Small intestine (tissue), 7 donors: ENCODE measurements around the gene DENND1A. TPM values are rescaled to one million over a fixed set of nuclear protein-coding genes. Genes with fewer than 3 reads are reported as not detected.
"Not testable (repeated sequence)": the region's sequence is repeated elsewhere in the genome, so short reads cannot be mapped to it uniquely, and the experiment has no call there.

Source experiments
- DNase-seq, 2 donors: peaks; one replicate each; pipeline versions ENCODE4 v3.0.0 to v3.0.0-alpha.2; 2013
- FAIRE-seq: peaks from 2 replicates; lab custom pipeline; 2012; peaks lifted over from hg19 to GRCh38; lab: Jason Lieb, UNC
- H3K27ac ChIP-seq, 3 donors: one replicate each; pipeline ENCODE4 v1.5.1; 2013; ENCODE audit warnings: low read length in 2 of 3, mild to moderate bottlenecking in 2 of 3, control low read depth in 1 of 3, inconsistent platforms in 1 of 3, low read depth in 1 of 3, moderate library complexity in 1 of 3
- H3K27me3 ChIP-seq, 3 donors: one replicate each; pipeline ENCODE4 v1.6.1; 2013; ENCODE audit warnings: low read length in 3 of 3, inconsistent platforms in 1 of 3; ENCODE audit not compliant: control insufficient read depth in 3 of 3, insufficient read depth in 3 of 3
- H3K36me3 ChIP-seq, 3 donors: one replicate each; pipeline ENCODE4 v1.6.1; 2013; ENCODE audit warnings: low read length in 3 of 3, inconsistent platforms in 1 of 3, low read depth in 1 of 3, mild to moderate bottlenecking in 1 of 3, moderate library complexity in 1 of 3; ENCODE audit not compliant: control insufficient read depth in 3 of 3, insufficient read depth in 2 of 3
- H3K4me1 ChIP-seq, 3 donors: one replicate each; pipeline ENCODE4 v1.6.1; 2013; ENCODE audit warnings: low read length in 2 of 3, inconsistent platforms in 1 of 3, low read depth in 1 of 3, mild to moderate bottlenecking in 1 of 3, moderate library complexity in 1 of 3; ENCODE audit not compliant: control insufficient read depth in 3 of 3, insufficient read depth in 2 of 3
- H3K4me3 ChIP-seq, 3 donors: one replicate each; pipeline ENCODE4 v1.5.1; 2013; ENCODE audit warnings: low read length in 3 of 3, control low read depth in 1 of 3, inconsistent platforms in 1 of 3, low read depth in 1 of 3, mild to moderate bottlenecking in 1 of 3, moderate library complexity in 1 of 3
- H3K9me3 ChIP-seq, 2 donors: one replicate each; pipeline ENCODE4 v1.6.1; 2013; ENCODE audit warnings: low read depth in 1 of 2, low read length in 1 of 2; ENCODE audit not compliant: control insufficient read depth in 2 of 2, insufficient read depth in 1 of 2
- WGBS, 3 donors: extraction: QIAGEN DNeasy Blood & Tissue Kit; methylation state at CpG; one replicate each; pipeline ENCODE4 v1.1.7; 2013; 5-methylcytosine and 5-hydroxymethylcytosine counted together
- polyA plus RNA-seq, 4 donors: library from polyadenylated mRNA; stranded (reverse) in 3 of 4; unstranded in 1 of 4; fragments of 200-250 nt in 3 of 4; fragments of 120-200 nt in 1 of 4; gene quantifications; one replicate each; pipeline versions ENCODE4 v1.2.1 to v1.2.3, GENCODE V29; 2013
- donor health status: healthy with polysubstance abuse.
- donor health status: control.
- donor health status: control.
- donor health status: Bipolar disorder and iron deficiency.
- donor health status: healthy.

DENND1A gene
- polyA plus RNA-seq, 4 donors = 11.5 to 43.4 (median 20.0) TPM

- H3K4me3 ChIP-seq = no peak overlapping the region
- 79 to 83% (median 82%) methylated on average over 7 of the region's 7 CpGs for WGBS, 3 donors
- no peak overlapping the region for H3K27ac ChIP-seq
- H3K36me3 ChIP-seq = no peaks in the 10 kb centered on the region
- peaks cover 0 to 2% (median 0%) of the 10 kb centered on the region in 3 donors for H3K27me3 ChIP-seq
- DNase-seq = no peak
- FAIRE-seq = no peak
- H3K4me1 ChIP-seq = peaks cover 0 to 2% (median 2%) of the 10 kb centered on the region in 3 donors
- H3K9me3 ChIP-seq = peaks cover 0 to 8% of the 10 kb centered on the region in 2 donors
Observed at GRCh38 chr9:123823194-123823947, 106.6 kb downstream of the DENND1A start.

GRCh38 chr9:123821619-123822018 is 108.3 kb downstream of the DENND1A start:
- Histone ChIP-seq H3K36me3 (no peaks in the 10 kb centered on the region), H3K27ac (no peak overlapping the region), H3K9me3 (peaks cover 0 to 3% of the 10 kb centered on the region in 2 donors), H3K4me3 (no peak overlapping the region), H3K27me3 (peaks cover 0 to 2% (median 0%) of the 10 kb centered on the region in 3 donors), H3K4me1 (peaks cover 0 to 2% (median 2%) of the 10 kb centered on the region in 3 donors)
- peak in 1 of 2 donors; percentile 6 for DNase-seq
- WGBS, 3 donors = 24 to 49% (median 43%) methylated on average over 2 of the region's 2 CpGs
- no peak for FAIRE-seq

DNA sequence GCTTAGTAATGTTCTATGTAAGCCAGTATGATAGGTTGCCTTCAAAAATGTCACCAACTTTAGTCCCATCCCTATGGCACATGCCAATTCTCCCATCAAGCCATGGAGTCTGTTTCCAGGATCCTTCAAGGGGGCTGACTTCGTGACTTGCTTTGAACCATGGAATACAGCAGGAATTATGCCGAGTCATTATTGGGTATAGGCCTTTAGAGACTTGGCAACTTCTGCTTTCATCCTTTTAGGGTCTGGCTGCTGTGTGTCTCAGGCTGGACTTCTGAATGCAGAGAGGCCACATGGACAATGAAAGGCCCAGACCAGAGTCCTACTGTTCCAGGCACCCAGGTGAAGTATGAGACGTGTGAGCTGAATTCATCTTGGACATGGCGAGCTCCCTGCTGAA is 109.8 kb downstream of the DENND1A start:
- 94 to 97% (median 95%) methylated on average over 4 of the region's 4 CpGs for WGBS, 3 donors
- Histone ChIP-seq H3K36me3 (no peaks in the 10 kb centered on the region), H3K4me1 (peaks cover 0 to 2% (median 2%) of the 10 kb centered on the region in 3 donors), H3K4me3 (no peak overlapping the region), H3K9me3 (no peaks in the 10 kb centered on the region), H3K27me3 (peaks cover 0 to 2% (median 0%) of the 10 kb centered on the region in 3 donors), H3K27ac (no peak overlapping the region)
- no peak for FAIRE-seq
- no peak for DNase-seq

DNA sequence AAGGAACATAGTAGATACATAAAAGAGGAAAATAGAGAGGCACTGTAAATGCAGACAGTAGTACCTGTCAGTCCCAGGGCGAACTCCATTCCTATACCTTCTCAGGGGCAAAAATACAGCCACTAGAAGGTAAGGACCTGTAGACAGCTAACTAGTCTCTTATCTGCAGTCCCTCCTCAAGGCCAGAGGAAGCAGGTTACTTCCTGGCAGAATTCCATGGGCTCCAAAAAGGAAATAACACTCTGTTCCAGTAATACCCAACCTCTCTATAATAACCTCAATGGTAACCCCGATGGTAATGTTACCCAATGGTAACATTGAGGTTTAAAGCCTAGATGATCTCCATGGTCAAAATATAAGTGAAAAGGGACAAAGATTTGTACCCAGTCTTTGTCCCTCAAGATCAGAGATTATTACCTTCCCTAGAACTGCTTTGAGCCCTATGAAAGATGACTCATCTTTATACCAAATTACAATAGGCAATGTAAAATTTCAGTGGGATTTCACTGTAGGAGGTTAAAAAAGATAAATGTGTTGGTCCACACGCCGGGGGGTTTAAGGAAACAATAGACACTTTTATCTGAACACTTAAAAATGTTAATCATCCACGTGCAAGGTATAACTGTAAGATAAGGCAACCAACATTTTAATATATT is 113.0 kb downstream of the DENND1A start:
- H3K4me1 ChIP-seq = peaks cover 0 to 2% (median 0%) of the 10 kb centered on the region in 3 donors
- FAIRE-seq = no peak
- no peak overlapping the region for H3K4me3 ChIP-seq
- no peaks in the 10 kb centered on the region for H3K9me3 ChIP-seq
- 69 to 76% (median 72%) methylated on average over 5 of the region's 5 CpGs for WGBS, 3 donors
- no peaks in the 10 kb centered on the region for H3K36me3 ChIP-seq
- DNase-seq = peak; percentile 6 to 31
- H3K27me3 ChIP-seq = no peaks in the 10 kb centered on the region
- H3K27ac ChIP-seq = no peak overlapping the region

DNA sequence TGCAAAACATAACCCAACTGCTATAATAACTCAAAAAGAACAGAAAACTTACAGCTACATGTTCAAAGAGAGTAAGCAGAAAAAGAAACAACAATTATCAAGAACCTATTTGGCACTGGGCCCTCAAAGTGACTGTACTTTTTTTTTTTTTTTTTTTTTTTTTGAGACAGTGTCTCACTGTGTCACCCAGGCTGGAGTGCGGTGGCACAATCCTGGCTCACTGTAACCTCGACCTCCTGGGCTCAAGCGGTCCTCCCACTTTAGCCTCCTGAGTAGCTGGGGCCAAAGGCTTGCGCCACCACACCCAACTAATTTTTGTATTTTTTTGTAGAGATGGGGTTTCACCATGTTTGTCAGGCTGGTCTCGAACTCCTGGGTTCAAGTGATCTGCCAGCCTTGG is 114.1 kb downstream of the DENND1A start:
- 82 to 93% (median 93%) methylated on average over 5 of the region's 5 CpGs for WGBS, 3 donors
- DNase-seq, H3K27me3 ChIP-seq, H3K36me3 ChIP-seq, H3K4me1 ChIP-seq, H3K4me3 ChIP-seq, H3K27ac ChIP-seq, FAIRE-seq, H3K9me3 ChIP-seq: not testable (repeated sequence)

- Histone ChIP-seq H3K36me3 (no peaks in the 10 kb centered on the region), H3K27ac (no peak overlapping the region), H3K4me3 (no peak overlapping the region), H3K27me3 (no peaks in the 10 kb centered on the region), H3K4me1 (no peaks in the 10 kb centered on the region), H3K9me3 (no peaks in the 10 kb centered on the region)
- WGBS, 3 donors = 87 to 98% (median 91%) methylated on average over 1 of the region's 1 CpG
- no peak for DNase-seq
- no peak for FAIRE-seq
Observed at GRCh38 chr9:123814496-123814895, 115.4 kb downstream of the DENND1A start.

DNA sequence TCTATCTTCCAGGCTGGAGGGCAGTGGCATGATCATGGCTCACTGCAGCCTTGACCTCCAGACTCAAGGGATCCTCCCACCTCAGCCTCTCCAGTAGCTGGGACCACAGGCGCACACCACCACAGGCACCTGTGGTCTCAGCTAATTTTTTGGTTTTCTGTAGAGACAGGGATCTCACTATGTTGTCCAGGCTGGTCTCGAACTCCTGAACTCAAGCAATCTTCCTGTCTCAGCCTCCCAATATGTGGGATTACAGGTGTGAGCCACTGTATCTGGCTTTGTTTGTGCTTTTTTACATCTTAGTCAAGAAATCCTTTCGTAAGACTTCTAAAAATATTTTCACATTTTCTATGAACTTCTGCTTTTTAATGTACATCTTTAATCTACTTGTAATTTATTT is 116.9 kb downstream of the DENND1A start:
- H3K27me3 ChIP-seq = no peaks in the 10 kb centered on the region
- H3K4me3 ChIP-seq = no peak overlapping the region
- H3K4me1 ChIP-seq = no peaks in the 10 kb centered on the region
- no peaks in the 10 kb centered on the region for H3K36me3 ChIP-seq
- H3K9me3 ChIP-seq = no peaks in the 10 kb centered on the region
- WGBS, 3 donors = 93 to 99% (median 97%) methylated on average over 3 of the region's 3 CpGs
- FAIRE-seq (no peak), DNase-seq (no peak)
- H3K27ac ChIP-seq = no peak overlapping the region

DNA sequence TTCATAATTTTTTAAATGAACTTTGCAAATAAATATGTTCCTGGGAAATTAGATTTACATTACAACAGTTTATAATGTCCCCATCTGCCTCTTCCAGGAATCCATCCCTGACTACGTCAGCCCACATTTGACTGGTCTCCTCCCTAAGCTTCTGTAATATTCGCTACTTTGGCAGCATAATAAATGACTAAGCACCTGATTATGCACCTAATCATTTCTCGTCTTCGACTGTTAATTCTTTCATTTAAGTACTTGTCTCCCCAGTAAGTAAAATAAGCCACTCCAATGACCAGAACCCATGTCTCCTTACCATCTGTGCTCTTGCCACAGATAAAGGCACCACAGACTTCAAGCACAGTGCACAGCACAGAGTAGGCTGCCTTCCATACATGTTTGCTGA is 122.7 kb downstream of the DENND1A start:
- FAIRE-seq = no peak
- Histone ChIP-seq H3K27me3 (no peaks in the 10 kb centered on the region), H3K4me3 (no peak overlapping the region), H3K27ac (no peak overlapping the region), H3K36me3 (no peaks in the 10 kb centered on the region), H3K4me1 (no peaks in the 10 kb centered on the region), H3K9me3 (no peaks in the 10 kb centered on the region)
- 88 to 98% (median 92%) methylated on average over 4 of the region's 4 CpGs for WGBS, 3 donors
- no peak for DNase-seq
